ENCODE data around the gene SIRT3.

SIRT3 gene

DNA sequence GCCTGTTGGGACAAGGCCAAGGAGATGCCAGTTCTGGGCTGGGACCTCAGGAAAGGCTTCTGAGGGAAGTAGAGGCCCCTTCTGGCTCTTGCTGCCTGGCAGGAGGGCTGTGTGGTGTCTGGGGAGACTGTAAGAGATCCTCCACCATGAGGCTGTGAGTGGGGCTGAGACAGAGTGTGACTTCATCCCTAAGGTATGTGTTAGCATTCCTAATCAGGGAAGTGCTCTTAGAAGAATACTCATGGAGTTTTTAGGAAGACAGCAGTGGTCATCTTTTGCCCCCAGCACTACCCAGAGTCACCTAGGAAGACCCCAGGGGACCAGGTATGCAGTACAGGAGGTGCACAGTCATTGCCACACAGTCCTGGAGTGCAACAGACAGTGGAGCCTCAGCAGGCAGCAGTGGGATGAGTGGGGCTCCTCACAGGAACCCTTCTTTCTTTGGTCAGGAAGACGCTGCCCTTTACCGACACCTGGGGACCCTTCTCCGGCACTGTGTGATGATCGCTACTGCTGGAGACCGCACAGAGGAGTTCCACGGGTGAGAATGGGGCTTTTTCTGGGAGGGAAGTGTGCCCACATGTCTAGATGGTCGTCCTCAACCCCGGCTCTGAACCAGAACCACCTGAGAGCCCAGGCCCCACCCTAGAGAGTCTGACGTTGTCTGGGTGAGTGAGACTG is 25.9 kb downstream of the SIRT3 start:
- H3K4me3 ChIP-seq (ENCODE audit: low read length) = 0 out of 2 replicates have a peak overlapping the region, but pooled peaks have one; percentile 92
- no peaks in the 10 kb centered on the region for H3K27me3 ChIP-seq (ENCODE audit: insufficient read depth, low read length)
- no peak overlapping the region for H3K9ac ChIP-seq (ENCODE audit: low read depth, low read length)
- H3K36me3 ChIP-seq (ENCODE audit: insufficient read depth, low read depth, low read length) = peaks cover 60% of the 10 kb centered on the region
- H3K4me1 ChIP-seq (ENCODE audit: insufficient read depth, low read length) = peaks cover 10% of the 10 kb centered on the region
- no peaks in the 10 kb centered on the region for H3K9me3 ChIP-seq (ENCODE audit: insufficient read depth, low read depth, low read length)
- H3K27ac ChIP-seq (ENCODE audit: low read length) = no peak overlapping the region

DNA sequence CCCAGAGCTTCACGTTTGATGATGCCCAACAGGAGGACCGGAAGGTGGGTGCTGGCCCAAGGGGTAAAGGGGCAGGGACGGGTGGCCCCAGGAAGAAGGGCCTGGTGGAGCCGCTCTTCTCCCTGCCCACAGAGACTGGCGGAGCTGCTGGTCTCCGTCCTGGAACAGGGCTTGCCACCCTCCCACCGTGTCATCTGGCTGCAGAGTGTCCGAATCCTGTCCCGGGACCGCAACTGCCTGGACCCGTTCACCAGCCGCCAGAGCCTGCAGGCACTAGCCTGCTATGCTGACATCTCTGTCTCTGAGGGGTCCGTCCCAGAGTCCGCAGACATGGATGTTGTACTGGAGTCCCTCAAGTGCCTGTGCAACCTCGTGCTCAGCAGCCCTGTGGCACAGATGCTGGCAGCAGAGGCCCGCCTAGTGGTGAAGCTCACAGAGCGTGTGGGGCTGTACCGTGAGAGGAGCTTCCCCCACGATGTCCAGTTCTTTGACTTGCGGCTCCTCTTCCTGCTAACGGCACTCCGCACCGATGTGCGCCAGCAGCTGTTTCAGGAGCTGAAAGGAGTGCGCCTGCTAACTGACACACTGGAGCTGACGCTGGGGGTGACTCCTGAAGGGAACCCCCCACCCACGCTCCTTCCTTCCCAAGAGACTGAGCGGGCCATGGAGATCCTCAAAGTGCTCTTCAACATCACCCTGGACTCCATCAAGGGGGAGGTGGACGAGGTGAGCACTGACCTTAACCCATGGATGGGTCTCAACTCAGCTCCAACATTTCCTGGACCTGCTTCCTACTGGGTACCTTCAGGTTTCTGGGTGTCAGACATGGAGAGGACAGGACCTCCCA is 26.6 kb downstream of the SIRT3 start:
- no peaks in the 10 kb centered on the region for H3K9me3 ChIP-seq (ENCODE audit: insufficient read depth, low read depth, low read length)
- H3K27me3 ChIP-seq (ENCODE audit: insufficient read depth, low read length) = no peaks in the 10 kb centered on the region
- H3K4me1 ChIP-seq (ENCODE audit: insufficient read depth, low read length) = peaks cover 10% of the 10 kb centered on the region
- H3K4me3 ChIP-seq (ENCODE audit: low read length) = peak overlapping the region; percentile 92
- no peak overlapping the region for H3K27ac ChIP-seq (ENCODE audit: low read length)
- peaks cover 57% of the 10 kb centered on the region for H3K36me3 ChIP-seq (ENCODE audit: insufficient read depth, low read depth, low read length)
- H3K9ac ChIP-seq (ENCODE audit: low read depth, low read length) = peak overlapping the region; percentile 93

GRCh38 chr11:208917-209260 is 27.3 kb downstream of the SIRT3 start:
- Histone ChIP-seq H3K27ac (ENCODE audit: low read length) (no peak overlapping the region), H3K27me3 (ENCODE audit: insufficient read depth, low read length) (no peaks in the 10 kb centered on the region), H3K9me3 (ENCODE audit: insufficient read depth, low read depth, low read length) (no peaks in the 10 kb centered on the region), H3K4me1 (ENCODE audit: insufficient read depth, low read length) (peaks cover 10% of the 10 kb centered on the region), H3K36me3 (ENCODE audit: insufficient read depth, low read depth, low read length) (peaks cover 53% of the 10 kb centered on the region), H3K4me3 (ENCODE audit: low read length) (peak overlapping the region; percentile 92), H3K9ac (ENCODE audit: low read depth, low read length) (peak overlapping the region; percentile 93)

GRCh38 chr11:208181-208916 is 27.8 kb downstream of the SIRT3 start:
- Histone ChIP-seq H3K36me3 (ENCODE audit: insufficient read depth, low read depth, low read length) (peaks cover 49% of the 10 kb centered on the region), H3K4me3 (ENCODE audit: low read length) (peak overlapping the region; percentile 92), H3K4me1 (ENCODE audit: insufficient read depth, low read length) (peaks cover 10% of the 10 kb centered on the region), H3K27me3 (ENCODE audit: insufficient read depth, low read length) (no peaks in the 10 kb centered on the region), H3K9ac (ENCODE audit: low read depth, low read length) (peak overlapping the region; percentile 93), H3K9me3 (ENCODE audit: insufficient read depth, low read depth, low read length) (no peaks in the 10 kb centered on the region), H3K27ac (ENCODE audit: low read length) (peak overlapping the region; percentile 68)

GRCh38 chr11:207863-208180 is 28.3 kb downstream of the SIRT3 start:
- H3K4me1 ChIP-seq (ENCODE audit: insufficient read depth, low read length) = peaks cover 10% of the 10 kb centered on the region
- H3K27ac ChIP-seq (ENCODE audit: low read length) = peak overlapping the region; percentile 68
- H3K4me3 ChIP-seq (ENCODE audit: low read length) = peak overlapping the region; percentile 92
- H3K9me3 ChIP-seq (ENCODE audit: insufficient read depth, low read depth, low read length) = no peaks in the 10 kb centered on the region
- H3K27me3 ChIP-seq (ENCODE audit: insufficient read depth, low read length) = no peaks in the 10 kb centered on the region
- H3K36me3 ChIP-seq (ENCODE audit: insufficient read depth, low read depth, low read length) = peaks cover 44% of the 10 kb centered on the region
- H3K9ac ChIP-seq (ENCODE audit: low read depth, low read length) = peak overlapping the region; percentile 93

GRCh38 chr11:207208-207862 is 28.8 kb downstream of the SIRT3 start, which contains the start of the genes BET1L and RIC8A:
Gene BET1L, minus strand, starts transcription at chr11:207399. Its CDS starts 78 bp downstream, at chr11:207321.
Gene RIC8A, plus strand, starts transcription at chr11:207708. Its CDS starts 1,147 bp downstream, at chr11:208855.
- no peaks in the 10 kb centered on the region for H3K27me3 ChIP-seq (ENCODE audit: insufficient read depth, low read length)
- H3K9me3 ChIP-seq (ENCODE audit: insufficient read depth, low read depth, low read length) = no peaks in the 10 kb centered on the region
- H3K36me3 ChIP-seq (ENCODE audit: insufficient read depth, low read depth, low read length) = peaks cover 39% of the 10 kb centered on the region
- H3K4me3 ChIP-seq (ENCODE audit: low read length) = peak within 1 kb of the TSS; percentile 92
- peaks cover 10% of the 10 kb centered on the region for H3K4me1 ChIP-seq (ENCODE audit: insufficient read depth, low read length)
- peak within 1 kb of the TSS; percentile 68 for H3K27ac ChIP-seq (ENCODE audit: low read length)
- peak within 1 kb of the TSS; percentile 93 for H3K9ac ChIP-seq (ENCODE audit: low read depth, low read length)

GRCh38 chr11:206526-207207 is 29.5 kb downstream of the SIRT3 start:
- Histone ChIP-seq H3K4me3 (ENCODE audit: low read length) (peak overlapping the region; percentile 92), H3K4me1 (ENCODE audit: insufficient read depth, low read length) (peaks cover 10% of the 10 kb centered on the region), H3K9me3 (ENCODE audit: insufficient read depth, low read depth, low read length) (no peaks in the 10 kb centered on the region), H3K9ac (ENCODE audit: low read depth, low read length) (peak overlapping the region; percentile 93), H3K27me3 (ENCODE audit: insufficient read depth, low read length) (no peaks in the 10 kb centered on the region), H3K27ac (ENCODE audit: low read length) (no peak overlapping the region), H3K36me3 (ENCODE audit: insufficient read depth, low read depth, low read length) (peaks cover 32% of the 10 kb centered on the region)

DNA sequence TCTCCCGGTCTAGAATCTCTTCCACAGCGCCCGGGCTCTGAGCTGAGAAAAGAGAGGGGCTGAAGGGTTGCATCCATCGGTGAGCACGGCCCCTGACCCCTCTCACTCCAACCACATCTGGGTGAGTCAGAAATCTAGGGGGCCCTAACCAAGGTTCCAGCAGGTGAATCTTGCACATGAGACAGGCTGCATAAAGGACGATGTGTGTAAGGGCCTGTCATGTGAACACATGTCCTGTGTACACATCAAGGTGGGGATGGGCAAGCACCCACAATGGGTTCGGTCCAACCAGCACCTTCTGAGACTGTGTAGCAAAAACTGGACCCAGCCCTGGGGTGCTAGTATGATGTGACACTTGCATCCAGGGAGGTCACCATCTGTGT is 30.1 kb downstream of the SIRT3 start:
- Histone ChIP-seq H3K4me3 (ENCODE audit: low read length) (peak overlapping the region; percentile 92), H3K36me3 (ENCODE audit: insufficient read depth, low read depth, low read length) (peaks cover 25% of the 10 kb centered on the region), H3K9ac (ENCODE audit: low read depth, low read length) (peak overlapping the region; percentile 93; the same call in 1 of the 2 replicates), H3K27me3 (ENCODE audit: insufficient read depth, low read length) (no peaks in the 10 kb centered on the region), H3K9me3 (ENCODE audit: insufficient read depth, low read depth, low read length) (no peaks in the 10 kb centered on the region), H3K4me1 (ENCODE audit: insufficient read depth, low read length) (peaks cover 10% of the 10 kb centered on the region), H3K27ac (ENCODE audit: low read length) (no peak overlapping the region)

GRCh38 chr11:205221-206001 is 30.7 kb downstream of the SIRT3 start:
- Histone ChIP-seq H3K36me3 (ENCODE audit: insufficient read depth, low read depth, low read length) (peaks cover 20% of the 10 kb centered on the region), H3K9ac (ENCODE audit: low read depth, low read length) (no peak overlapping the region), H3K27ac (ENCODE audit: low read length) (no peak overlapping the region), H3K9me3 (ENCODE audit: insufficient read depth, low read depth, low read length) (no peaks in the 10 kb centered on the region), H3K4me3 (ENCODE audit: low read length) (no peak overlapping the region), H3K27me3 (ENCODE audit: insufficient read depth, low read length) (no peaks in the 10 kb centered on the region), H3K4me1 (ENCODE audit: insufficient read depth, low read length) (peaks cover 10% of the 10 kb centered on the region)

DNA sequence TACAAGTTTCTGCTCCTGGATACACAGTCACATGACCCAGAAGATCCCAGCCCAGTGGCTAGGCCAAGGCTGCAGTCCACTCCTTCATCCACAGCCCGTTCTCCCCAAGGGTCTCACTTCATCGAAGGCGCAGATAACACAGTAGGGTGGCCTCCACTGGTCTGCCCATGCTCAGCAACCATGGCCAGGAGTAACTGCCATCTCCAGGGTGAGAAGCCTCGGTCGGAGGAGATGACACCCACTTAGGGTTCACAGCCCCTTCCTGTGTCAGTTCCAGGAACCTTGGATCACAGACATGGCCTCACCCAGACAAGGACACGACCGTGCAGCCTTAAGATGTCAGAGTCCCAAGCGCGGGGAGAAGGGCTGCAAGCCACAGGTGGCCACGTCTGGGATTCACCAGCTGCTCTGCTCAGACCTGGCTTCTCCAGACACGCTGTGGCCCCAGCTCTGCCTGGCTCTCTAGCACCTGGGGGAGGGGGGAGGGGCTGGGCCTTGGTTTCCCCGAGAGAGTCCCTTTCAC is 31.5 kb downstream of the SIRT3 start:
- peaks cover 12% of the 10 kb centered on the region for H3K36me3 ChIP-seq (ENCODE audit: insufficient read depth, low read depth, low read length)
- no peak overlapping the region for H3K9ac ChIP-seq (ENCODE audit: low read depth, low read length)
- H3K4me1 ChIP-seq (ENCODE audit: insufficient read depth, low read length) = peaks cover 7% of the 10 kb centered on the region; the same call in 1 of the 2 replicates

More for the DNA sequence above, 31.5 kb downstream of the SIRT3 start:
- Histone ChIP-seq H3K27ac (ENCODE audit: low read length) (no peak overlapping the region), H3K9me3 (ENCODE audit: insufficient read depth, low read depth, low read length) (no peaks in the 10 kb centered on the region), H3K27me3 (ENCODE audit: insufficient read depth, low read length) (no peaks in the 10 kb centered on the region), H3K4me3 (ENCODE audit: low read length) (no peak overlapping the region)
